C4-2B (cell line): ENCODE results near the gene TULP4.

Experiments
- ZFX ChIP-seq: fragments of 450-650 bp; IDR thresholded peaks from 2 replicates; pipeline ENCODE4 v1.6.1; 2017
- TF ChIP-seq, protein P1 (sequence below): fragments of 450-650 bp; conservative IDR thresholded peaks from 2 replicates; pipeline ENCODE4 v1.5.1; 2017; ENCODE audit warnings: mild to moderate bottlenecking

DNA sequence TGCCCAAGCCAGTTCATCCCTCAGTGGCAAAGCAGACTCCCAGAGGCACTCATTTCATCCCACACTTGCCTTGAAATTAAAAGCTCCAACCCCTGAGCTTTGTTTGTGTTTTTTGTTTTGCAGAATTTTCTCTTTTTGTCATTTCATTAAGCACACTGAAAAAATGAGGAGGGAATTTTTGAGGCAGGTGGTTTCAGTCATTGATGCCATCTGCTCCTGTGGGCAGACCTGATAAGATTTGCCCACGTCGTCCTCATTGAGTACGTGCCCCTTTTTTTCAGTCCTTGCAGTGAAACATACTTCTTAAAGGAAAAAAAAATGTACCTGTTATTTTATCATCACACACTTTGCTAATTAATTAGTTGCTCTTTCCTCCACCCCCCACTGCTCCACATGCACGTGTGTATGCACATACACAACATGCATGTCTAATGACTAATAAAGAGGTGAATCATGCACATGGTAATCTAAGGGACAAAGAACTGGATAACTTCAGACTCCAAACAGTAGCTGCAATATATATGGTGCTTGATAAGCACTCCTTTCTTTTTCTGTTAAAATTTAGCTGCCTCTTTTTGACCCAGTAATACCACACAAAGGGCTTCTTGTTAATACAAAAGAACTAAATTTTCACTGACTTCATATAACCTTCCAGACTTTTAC, 145.5 kb downstream of the TULP4 start:
- TF ChIP-seq, protein P1, sequence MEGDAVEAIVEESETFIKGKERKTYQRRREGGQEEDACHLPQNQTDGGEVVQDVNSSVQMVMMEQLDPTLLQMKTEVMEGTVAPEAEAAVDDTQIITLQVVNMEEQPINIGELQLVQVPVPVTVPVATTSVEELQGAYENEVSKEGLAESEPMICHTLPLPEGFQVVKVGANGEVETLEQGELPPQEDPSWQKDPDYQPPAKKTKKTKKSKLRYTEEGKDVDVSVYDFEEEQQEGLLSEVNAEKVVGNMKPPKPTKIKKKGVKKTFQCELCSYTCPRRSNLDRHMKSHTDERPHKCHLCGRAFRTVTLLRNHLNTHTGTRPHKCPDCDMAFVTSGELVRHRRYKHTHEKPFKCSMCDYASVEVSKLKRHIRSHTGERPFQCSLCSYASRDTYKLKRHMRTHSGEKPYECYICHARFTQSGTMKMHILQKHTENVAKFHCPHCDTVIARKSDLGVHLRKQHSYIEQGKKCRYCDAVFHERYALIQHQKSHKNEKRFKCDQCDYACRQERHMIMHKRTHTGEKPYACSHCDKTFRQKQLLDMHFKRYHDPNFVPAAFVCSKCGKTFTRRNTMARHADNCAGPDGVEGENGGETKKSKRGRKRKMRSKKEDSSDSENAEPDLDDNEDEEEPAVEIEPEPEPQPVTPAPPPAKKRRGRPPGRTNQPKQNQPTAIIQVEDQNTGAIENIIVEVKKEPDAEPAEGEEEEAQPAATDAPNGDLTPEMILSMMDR, result no peak
- TF ChIP-seq ZFX, result no peak
